ENCODE measurements around the gene BABAM2. TPM values are rescaled to one million over a fixed set of nuclear protein-coding genes. Genes with fewer than 3 reads are reported as not detected.
A peak's percentile ranks its signal among the peaks of the same experiment; 100 is the strongest.

The BABAM2 gene
- total RNA-seq, 1 donor from 2014 or later = 33.9 TPM

GRCh38 chr2:28305202-28305601, 414.7 kb downstream of the BABAM2 start:
- H3K9me3 Mint-ChIP-seq (ENCODE audit: low read depth) = peaks cover 6% of the 10 kb centered on the region
- no peak for TF ChIP-seq CTCF (IDR thresholded peaks at IDR 0.05)
- H3K4me1 Mint-ChIP-seq (ENCODE audit: low read depth) = peaks cover 23% of the 10 kb centered on the region
- DNase-seq (ENCODE audit: low spot score) = no peak
- H3K27ac Mint-ChIP-seq (ENCODE audit: unreplicated experiment) = no peak overlapping the region
- H3K4me3 Mint-ChIP-seq (ENCODE audit: unreplicated experiment) = no peak overlapping the region
- peaks cover 8% of the 10 kb centered on the region for H3K36me3 Mint-ChIP-seq (ENCODE audit: low read depth)
- H3K27me3 Mint-ChIP-seq (ENCODE audit: low read depth) = no peaks in the 10 kb centered on the region

- Mint-ChIP-seq H3K27me3 (ENCODE audit: low read depth) (no peaks in the 10 kb centered on the region), H3K4me3 (ENCODE audit: unreplicated experiment) (no peak overlapping the region), H3K36me3 (ENCODE audit: low read depth) (peaks cover 6% of the 10 kb centered on the region), H3K4me1 (ENCODE audit: low read depth) (peaks cover 26% of the 10 kb centered on the region), H3K27ac (ENCODE audit: unreplicated experiment) (no peak overlapping the region), H3K9me3 (ENCODE audit: low read depth) (peaks cover 3% of the 10 kb centered on the region)
- TF ChIP-seq CTCF (IDR thresholded peaks at IDR 0.05) = no peak
- DNase-seq (ENCODE audit: low spot score) = no peak
These were observed 419.6 kb downstream of the BABAM2 start for GRCh38 chr2:28310107-28310506.

- H3K4me3 Mint-ChIP-seq (ENCODE audit: unreplicated experiment) = no peak overlapping the region
- H3K9me3 Mint-ChIP-seq (ENCODE audit: low read depth) = no peaks in the 10 kb centered on the region
- no peaks in the 10 kb centered on the region for H3K27me3 Mint-ChIP-seq (ENCODE audit: low read depth)
- DNase-seq (ENCODE audit: low spot score) = no peak
- H3K36me3 Mint-ChIP-seq (ENCODE audit: low read depth) = peaks cover 3% of the 10 kb centered on the region
- peaks cover 22% of the 10 kb centered on the region for H3K4me1 Mint-ChIP-seq (ENCODE audit: low read depth)
- H3K27ac Mint-ChIP-seq (ENCODE audit: unreplicated experiment) = peak overlapping the region; percentile 33
- TF ChIP-seq CTCF (IDR thresholded peaks at IDR 0.05) = no peak
These were observed 421.2 kb downstream of the BABAM2 start for GRCh38 chr2:28311660-28312249.

GRCh38 chr2:28312307-28313219, 422.0 kb downstream of the BABAM2 start:
- Mint-ChIP-seq H3K4me1 (ENCODE audit: low read depth) (peaks cover 22% of the 10 kb centered on the region), H3K27ac (ENCODE audit: unreplicated experiment) (peak overlapping the region; percentile 7), H3K9me3 (ENCODE audit: low read depth) (no peaks in the 10 kb centered on the region), H3K36me3 (ENCODE audit: low read depth) (peaks cover 3% of the 10 kb centered on the region), H3K4me3 (ENCODE audit: unreplicated experiment) (no peak overlapping the region), H3K27me3 (ENCODE audit: low read depth) (no peaks in the 10 kb centered on the region)
- DNase-seq (ENCODE audit: low spot score) = no peak
- no peak for TF ChIP-seq CTCF (IDR thresholded peaks at IDR 0.05)

- H3K9me3 Mint-ChIP-seq (ENCODE audit: low read depth) = no peaks in the 10 kb centered on the region
- H3K27me3 Mint-ChIP-seq (ENCODE audit: low read depth) = no peaks in the 10 kb centered on the region
- DNase-seq (ENCODE audit: low spot score) = no peak
- H3K36me3 Mint-ChIP-seq (ENCODE audit: low read depth) = peaks cover 3% of the 10 kb centered on the region
- no peak for TF ChIP-seq CTCF (IDR thresholded peaks at IDR 0.05)
- H3K4me3 Mint-ChIP-seq (ENCODE audit: unreplicated experiment) = no peak overlapping the region
- H3K4me1 Mint-ChIP-seq (ENCODE audit: low read depth) = peaks cover 22% of the 10 kb centered on the region
- no peak overlapping the region for H3K27ac Mint-ChIP-seq (ENCODE audit: unreplicated experiment)
These were observed 422.8 kb downstream of the BABAM2 start for GRCh38 chr2:28313220-28313784.
